ENCODE results near the gene SELPLG. TPM values are rescaled to one million over a fixed set of nuclear protein-coding genes. Genes with fewer than 3 reads are reported as not detected.

SELPLG gene
- total and polyA plus RNA-seq, 2 experiments from 2014 or later = 0.37 to 1.5 TPM

GRCh38 chr12:108609537-108610335 is 24.0 kb downstream of the SELPLG start:
- Histone ChIP-seq H3K9me3 (ENCODE audit: low read depth) (no peaks in the 10 kb centered on the region), H3K4me3 (no peak overlapping the region), H3K27me3 (no peaks in the 10 kb centered on the region), H3K36me3 (replicated peaks; ENCODE audit: insufficient read depth, low read depth) (no peaks in the 10 kb centered on the region), H3K4me1 (ENCODE audit: insufficient read depth) (peaks cover 14% of the 10 kb centered on the region), H2AFZ (no peak overlapping the region), H4K20me1 (ENCODE audit: insufficient read depth, poor library complexity, severe bottlenecking) (no peaks in the 10 kb centered on the region), H3K9me2 (replicated peaks; ENCODE audit: insufficient read depth) (no peaks in the 10 kb centered on the region), H3K79me2 (no peaks in the 10 kb centered on the region), H3K4me2 (peak overlapping the region; percentile 59), H3K27ac (peak overlapping the region; percentile 69)
- no peak for TF ChIP-seq CTCF (IDR thresholded peaks at IDR 0.05; ENCODE audit: poor library complexity)
- no peak for TF ChIP-seq EZH2 (IDR thresholded peaks at IDR 0.05; ENCODE audit: borderline replicate concordance)
- no peak for TF ChIP-seq EZH2phosphoT487 (IDR thresholded peaks at IDR 0.05; ENCODE audit: low read depth, severe bottlenecking, unreplicated experiment)
- WGBS (ENCODE audit: low lambda C conversion rate, missing lambda C conversion rate) = 60% methylated on average over 21 of the region's 21 CpGs
- DNase-seq (ENCODE audit: low spot score) = peak; percentile 80

DNA sequence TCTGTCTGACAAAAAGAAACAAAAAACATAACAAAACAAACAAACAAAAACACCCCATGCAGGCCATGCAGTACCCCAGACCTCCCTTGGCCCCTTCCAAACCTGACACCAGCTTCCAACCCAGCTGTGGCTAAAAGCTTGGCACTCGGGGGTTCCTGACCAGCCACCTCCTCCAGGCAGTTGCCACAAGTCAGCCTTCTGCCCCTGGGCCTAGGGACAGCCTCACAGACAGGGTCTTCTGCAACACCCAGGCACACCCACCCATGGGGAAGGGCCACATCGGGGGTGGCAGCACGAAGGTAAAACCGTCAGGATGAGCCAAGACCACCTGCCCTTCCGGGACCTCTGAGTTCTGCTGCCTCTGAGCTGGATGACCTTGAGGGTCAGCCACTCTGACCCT is 25.1 kb downstream of the SELPLG start:
- WGBS (ENCODE audit: low lambda C conversion rate, missing lambda C conversion rate) = 86% methylated on average over 5 of the region's 5 CpGs
- no peak for TF ChIP-seq CTCF (IDR thresholded peaks at IDR 0.05; ENCODE audit: poor library complexity)
- TF ChIP-seq EZH2 (IDR thresholded peaks at IDR 0.05; ENCODE audit: borderline replicate concordance) = no peak
- TF ChIP-seq EZH2phosphoT487 (IDR thresholded peaks at IDR 0.05; ENCODE audit: low read depth, severe bottlenecking, unreplicated experiment) = no peak
- no peaks in the 10 kb centered on the region for H3K36me3 ChIP-seq (replicated peaks; ENCODE audit: insufficient read depth, low read depth)

GRCh38 chr12:108607981-108608600 is 25.6 kb downstream of the SELPLG start:
- Histone ChIP-seq H3K27me3 (no peaks in the 10 kb centered on the region), H3K9me3 (ENCODE audit: low read depth) (no peaks in the 10 kb centered on the region), H3K79me2 (no peaks in the 10 kb centered on the region), H4K20me1 (ENCODE audit: insufficient read depth, poor library complexity, severe bottlenecking) (no peaks in the 10 kb centered on the region), H3K9me2 (replicated peaks; ENCODE audit: insufficient read depth) (no peaks in the 10 kb centered on the region), H3K4me2 (no peak overlapping the region), H3K4me3 (no peak overlapping the region), H3K36me3 (replicated peaks; ENCODE audit: insufficient read depth, low read depth) (no peaks in the 10 kb centered on the region), H3K27ac (no peak overlapping the region), H3K4me1 (ENCODE audit: insufficient read depth) (peaks cover 14% of the 10 kb centered on the region), H2AFZ (no peak overlapping the region)
- no peak for TF ChIP-seq EZH2 (IDR thresholded peaks at IDR 0.05; ENCODE audit: borderline replicate concordance)
- TF ChIP-seq EZH2phosphoT487 (IDR thresholded peaks at IDR 0.05; ENCODE audit: low read depth, severe bottlenecking, unreplicated experiment) = no peak
- TF ChIP-seq CTCF (IDR thresholded peaks at IDR 0.05; ENCODE audit: poor library complexity) = no peak
- no peak for DNase-seq (ENCODE audit: low spot score)
- WGBS (ENCODE audit: low lambda C conversion rate, missing lambda C conversion rate) = 90% methylated on average over 10 of the region's 10 CpGs

More for the DNA sequence above, 25.1 kb downstream of the SELPLG start:
- H3K4me3 ChIP-seq = no peak overlapping the region
- no peak for DNase-seq (ENCODE audit: low spot score)
- peaks cover 14% of the 10 kb centered on the region for H3K4me1 ChIP-seq (ENCODE audit: insufficient read depth)
- H3K79me2 ChIP-seq = no peaks in the 10 kb centered on the region
- no peaks in the 10 kb centered on the region for H3K9me2 ChIP-seq (replicated peaks; ENCODE audit: insufficient read depth)
- H4K20me1 ChIP-seq (ENCODE audit: insufficient read depth, poor library complexity, severe bottlenecking) = no peaks in the 10 kb centered on the region
- H3K27me3 ChIP-seq = no peaks in the 10 kb centered on the region
- H3K9me3 ChIP-seq (ENCODE audit: low read depth) = no peaks in the 10 kb centered on the region
- H3K27ac ChIP-seq = no peak overlapping the region
- no peak overlapping the region for H3K4me2 ChIP-seq
- no peak overlapping the region for H2AFZ ChIP-seq

All from hepatocyte (in vitro differentiated cells).